NCI-H2107 treated with DMSO at 0.1 percent for 48 hours (cell line): Measurements from ENCODE around the gene HDHD2.
"Not testable (repeated sequence)": the region's sequence is repeated elsewhere in the genome, so short reads cannot be mapped to it uniquely, and the experiment has no call there.

ENCODE experiments used
- DNase-seq: peaks from one replicate; lab custom pipeline; 2025; ENCODE audit not compliant: unreplicated experiment; lab: John Stamatoyannopoulos, UW

Gene HDHD2

GRCh38 chr18:47150029-47150823 is at the start of gene HDHD2:
Gene HDHD2 (minus strand): TSS chr18:47150500. CDS start chr18:47136439, 14,061 bp downstream.
- peak; percentile 65 for DNase-seq

GRCh38 chr18:47195961-47196360 is 45.7 kb upstream of the HDHD2 start:
- DNase-seq: not testable (repeated sequence)

- DNase-seq: no peak
These were observed 41.7 kb upstream of the HDHD2 start for GRCh38 chr18:47191961-47192360.

- no peak for DNase-seq
These were observed 37.4 kb upstream of the HDHD2 start for GRCh38 chr18:47187721-47188120.

GRCh38 chr18:47184419-47185050 is 34.2 kb upstream of the HDHD2 start:
- DNase-seq: no peak

- not testable (repeated sequence) for DNase-seq
These were observed 31.9 kb upstream of the HDHD2 start for GRCh38 chr18:47182156-47182555.

GRCh38 chr18:47180765-47181164 is 30.5 kb upstream of the HDHD2 start:
- no peak for DNase-seq

- no peak for DNase-seq
These were observed 29.2 kb upstream of the HDHD2 start for GRCh38 chr18:47179520-47179919.

GRCh38 chr18:47175898-47176575 is 25.7 kb upstream of the HDHD2 start, which contains the start of gene IER3IP1:
Gene IER3IP1 (minus strand): TSS chr18:47176364. CDS start chr18:47176277, 87 bp downstream.
- peak; percentile 89 for DNase-seq

- DNase-seq: no peak
These were observed 25.1 kb upstream of the HDHD2 start for GRCh38 chr18:47175283-47175897.

- peak; percentile 26 for DNase-seq
These were observed 24.3 kb upstream of the HDHD2 start for GRCh38 chr18:47174545-47175116.

- no peak for DNase-seq
These were observed 22.2 kb upstream of the HDHD2 start for GRCh38 chr18:47172476-47172875.

- DNase-seq: no peak
These were observed 18.6 kb upstream of the HDHD2 start for GRCh38 chr18:47168913-47169312.

GRCh38 chr18:47168509-47168908 is 18.2 kb upstream of the HDHD2 start:
- no peak for DNase-seq

GRCh38 chr18:47166294-47166693 is 16.0 kb upstream of the HDHD2 start:
- no peak for DNase-seq

- no peak for DNase-seq
These were observed 12.9 kb upstream of the HDHD2 start for GRCh38 chr18:47163241-47163640.

GRCh38 chr18:47160256-47160655 is 10.0 kb upstream of the HDHD2 start:
- no peak for DNase-seq

- DNase-seq: not testable (repeated sequence)
These were observed 8.1 kb upstream of the HDHD2 start for GRCh38 chr18:47158404-47158803.

GRCh38 chr18:47151439-47151838 is 1.1 kb upstream of the HDHD2 start:
- peak; percentile 19 for DNase-seq

GRCh38 chr18:47150824-47151366 is 595 bp upstream of the HDHD2 start:
- peak; percentile 65 for DNase-seq
